HepG2 (cell line): Measurements from ENCODE around the gene DLG2. TPM values are rescaled to one million over a fixed set of nuclear protein-coding genes. Genes with fewer than 3 reads are reported as not detected.

Experiments
- ATAC-seq: fragments of 200-7000 bp; cut with Tn5 transposase; 3 replicates; pipeline ENCODE4 v1.9.1; 2020; ENCODE audit warnings: mild to moderate bottlenecking, moderate library complexity
- BruUV-seq: library from RNA; stranded (reverse); fragments of 400-500 nt; replicated peaks from 2 replicates; lab custom pipeline; 2021; lab: Mats Ljungman, UMichigan
- CTCF ChIA-PET: fragments of 300-600 bp; formaldehyde crosslinking; extraction: SDS; loops from one replicate; lab custom pipeline; 2021; ENCODE audit warnings: low total read pairs, inconsistent platforms, low intra/inter-chr PET ratio; lab: Yijun Ruan, JAX
- POLR2A ChIA-PET: fragments of 350-600 bp; sonication (Branson Sonifier 250); formaldehyde crosslinking; loops from one replicate; lab custom pipeline; 2020; ENCODE audit warnings: antibody characterized with exemption, inconsistent platforms; lab: Yijun Ruan, JAX
- DNase-seq: peaks from one replicate; pipeline ENCODE4 v3.0.0-alpha.2; 2015; ENCODE audit warnings: low spot score
- FAIRE-seq: peaks from 3 replicates; lab custom pipeline; 2011; peaks lifted over from hg19 to GRCh38; lab: Jason Lieb, UNC
- H2AFZ ChIP-seq: one replicate; pipeline ENCODE4 v1.6.1; 2011; ENCODE audit warnings: low read length, inconsistent platforms
- H3K27ac ChIP-seq: fragments of 300-600 bp; 3 replicates; pipeline ENCODE4 v1.8.0; 2011; ENCODE audit warnings: mixed run types, mild to moderate bottlenecking, mixed read lengths, low read length, inconsistent platforms; ENCODE audit not compliant: insufficient read depth; ENCODE audit errors: extremely low read length
- H3K27me3 ChIP-seq, 2 experiments: fragments of 200-600 bp in 1 of 2; 2 replicates in 1 of 2; 3 replicates in 1 of 2; pipeline versions ENCODE4 v1.6.0 to v1.8.0; 2011; ENCODE audit warnings: low read length in 2 of 2, mild to moderate bottlenecking in 2 of 2, moderate library complexity in 2 of 2, inconsistent platforms in 1 of 2; ENCODE audit not compliant: insufficient read depth in 2 of 2, control insufficient read depth in 1 of 2
- H3K36me3 ChIP-seq, 2 experiments: fragments of 200-600 bp in 1 of 2; replicated peaks in 1 of 2; 2 replicates in 1 of 2; 3 replicates in 1 of 2; pipeline versions ENCODE4 v1.5.1 to v1.8.0; 2011; ENCODE audit warnings: low read length in 2 of 2, inconsistent platforms in 1 of 2; ENCODE audit not compliant: insufficient read depth in 2 of 2, control insufficient read depth in 1 of 2
- H3K4me1 ChIP-seq: 2 replicates; pipeline ENCODE4 v1.5.1; 2012; ENCODE audit warnings: low read length, inconsistent platforms; ENCODE audit not compliant: insufficient read depth
- H3K4me2 ChIP-seq: 2 replicates; pipeline ENCODE4 v1.6.0; 2011; ENCODE audit warnings: low read depth, low read length, inconsistent platforms
- H3K4me3 ChIP-seq, 3 experiments: fragments of 200-600 bp in 1 of 3; sonication (generic), shearing (Covaris generic) in 1 of 3; replicated peaks in 1 of 3; 2 replicates each; pipeline ENCODE4 v1.5.1; 2011 to 2016; ENCODE audit warnings: low read length in 3 of 3, inconsistent platforms in 2 of 3, low read depth in 2 of 3, mild to moderate bottlenecking in 2 of 3, control low read depth in 1 of 3, mixed read lengths in 1 of 3; ENCODE audit not compliant: insufficient read depth in 1 of 3
- H3K79me2 ChIP-seq: one replicate; pipeline ENCODE4 v1.6.1; 2011; ENCODE audit warnings: low read length, inconsistent platforms; ENCODE audit not compliant: insufficient read depth
- H3K9ac ChIP-seq: 2 replicates; pipeline ENCODE4 v1.6.0; 2011; ENCODE audit warnings: mild to moderate bottlenecking, low read depth, low read length, inconsistent platforms; ENCODE audit not compliant: insufficient read depth
- H3K9me3 ChIP-seq: 2 replicates; pipeline ENCODE4 v1.5.1; 2012; ENCODE audit warnings: mild to moderate bottlenecking, low read length
- H4K20me1 ChIP-seq: 2 replicates; pipeline ENCODE4 v1.6.0; 2011; ENCODE audit warnings: inconsistent platforms, mild to moderate bottlenecking, low read length, moderate library complexity; ENCODE audit not compliant: insufficient read depth
- HNRNPL ChIP-seq: fragments of 200-400 bp; formaldehyde crosslinking; IDR thresholded peaks from 2 replicates; pipeline ENCODE4 v1.6.1; 2017; ENCODE audit warnings: mild to moderate bottlenecking, low read depth, low read length
- IRX3 ChIP-seq: sonication (generic); formaldehyde crosslinking; IDR thresholded peaks from 2 replicates; pipeline ENCODE4 v1.8.1; 2023; ENCODE audit warnings: mild to moderate bottlenecking, low read depth, missing genetic modification reagents, borderline replicate concordance
- KLF9 ChIP-seq: IDR thresholded peaks from 2 replicates; pipeline ENCODE4 v1.6.1; 2016; ENCODE audit warnings: low read depth
- MTA1 ChIP-seq: sonication (generic); formaldehyde crosslinking; IDR thresholded peaks from 2 replicates; pipeline ENCODE4 v1.4.0; 2020; ENCODE audit warnings: missing genetic modification reagents, mild to moderate bottlenecking, borderline replicate concordance
- NFATC3 ChIP-seq: sonication (generic); formaldehyde crosslinking; IDR thresholded peaks from 2 replicates; pipeline ENCODE4 v1.5.1; 2020; ENCODE audit warnings: mild to moderate bottlenecking, missing genetic modification reagents
- TARDBP ChIP-seq: sonication (generic); formaldehyde crosslinking; IDR thresholded peaks from 2 replicates; pipeline ENCODE4 v1.8.0; 2022; ENCODE audit warnings: mild to moderate bottlenecking, missing genetic modification reagents
- ZNF746 ChIP-seq: sonication (generic); formaldehyde crosslinking; IDR thresholded peaks from 2 replicates; pipeline ENCODE4 v1.8.0; 2022; ENCODE audit warnings: mild to moderate bottlenecking, missing genetic modification reagents
- ZNF761 ChIP-seq: sonication (generic); formaldehyde crosslinking; conservative IDR thresholded peaks from 2 replicates; pipeline ENCODE4 v1.4.0; 2020; ENCODE audit warnings: mild to moderate bottlenecking, missing genetic modification reagents
- ZNF776 ChIP-seq: sonication (generic); formaldehyde crosslinking; IDR thresholded peaks from 2 replicates; pipeline ENCODE4 v1.4.0; 2020; ENCODE audit warnings: mild to moderate bottlenecking, missing genetic modification reagents
- ZNF883 ChIP-seq: sonication (generic); formaldehyde crosslinking; IDR thresholded peaks from 2 replicates; pipeline ENCODE4 v1.5.1; 2020; ENCODE audit warnings: mild to moderate bottlenecking, missing genetic modification reagents; ENCODE audit errors: not compliant biosample characterization
- ZSCAN25 ChIP-seq: sonication (generic); formaldehyde crosslinking; IDR thresholded peaks from 2 replicates; pipeline ENCODE4 v1.8.0; 2022; ENCODE audit warnings: mild to moderate bottlenecking, missing genetic modification reagents
- WGBS: methylation state at CpG from one replicate; pipeline ENCODE4 v1.1.6; 2017; ENCODE audit warnings: low lambda C conversion rate; 5-methylcytosine and 5-hydroxymethylcytosine counted together
- in situ Hi-C: cut with HindIII; loops from 2 replicates; pipeline ENCODE4 v1.10.0; 2017; ENCODE audit warnings: low pct_unique_long_range_greater_than_20kb; ENCODE audit not compliant: extremely low pct_ligation_motif_present
- intact Hi-C: fragments of 100-400 bp; cut with micrococcal nuclease; formaldehyde crosslinking; loops from one replicate; pipeline ENCODE4 v1.10.0; 2022; ENCODE audit not compliant: unreplicated experiment
- polyA plus RNA-seq, 8 experiments: library from polyadenylated mRNA; depleted of rRNA in 3 of 8; stranded (reverse) in 7 of 8; unstranded in 1 of 8; fragments of >200 nt; fragmentation: Illumina TruSeq in 4 of 8; extraction: Trizol in 4 of 8; gene quantifications; 2 replicates each; pipeline versions ENCODE4 v1.2.1 to v1.2.3, GENCODE V29; 2011 to 2016; ENCODE audit warnings: low read depth in 4 of 8, missing spikeins in 1 of 8, mixed read lengths in 1 of 8; ENCODE audit not compliant: insufficient read depth in 1 of 8
- total RNA-seq, 5 experiments: library from RNA; depleted of rRNA; stranded (reverse); fragments of >200 nt; fragmentation: Illumina TruSeq; extraction: Trizol; gene quantifications; 2 replicates each; pipeline ENCODE4 v1.2.3, GENCODE V29; 2016; ENCODE audit warnings: low read depth in 1 of 5
- TF ChIP-seq, protein P1 (sequence below): sonication (generic); formaldehyde crosslinking; conservative IDR thresholded peaks from 2 replicates; pipeline ENCODE4 v1.4.0; 2020; ENCODE audit warnings: missing genetic modification reagents

DLG2 gene
- total and polyA plus RNA-seq, 2 of the 13 experiments (the other 11 are each of a cell fraction or from before 2014, with no cell fraction given), result 0.46 to 1.0 TPM

DNA sequence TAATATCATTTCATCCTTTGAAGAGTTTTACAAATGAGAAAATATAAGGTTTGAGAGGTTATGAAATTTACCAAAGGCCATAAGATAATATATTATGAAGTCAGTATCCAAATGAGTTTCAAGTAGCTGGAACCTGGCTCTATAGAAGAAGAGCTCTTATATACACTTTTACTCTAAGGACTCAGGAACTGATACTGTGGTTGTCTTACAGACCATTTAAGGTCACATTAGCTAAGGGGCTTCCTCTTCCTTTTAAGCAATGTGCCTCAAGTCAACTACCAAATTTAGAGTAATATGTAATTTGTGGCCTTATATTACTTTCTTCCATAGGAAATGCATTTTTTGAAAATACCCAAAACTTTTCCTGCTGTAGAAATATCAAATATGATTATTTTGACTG is 369.3 kb downstream of the DLG2 start (continued):
- TF ChIP-seq, protein P1, sequence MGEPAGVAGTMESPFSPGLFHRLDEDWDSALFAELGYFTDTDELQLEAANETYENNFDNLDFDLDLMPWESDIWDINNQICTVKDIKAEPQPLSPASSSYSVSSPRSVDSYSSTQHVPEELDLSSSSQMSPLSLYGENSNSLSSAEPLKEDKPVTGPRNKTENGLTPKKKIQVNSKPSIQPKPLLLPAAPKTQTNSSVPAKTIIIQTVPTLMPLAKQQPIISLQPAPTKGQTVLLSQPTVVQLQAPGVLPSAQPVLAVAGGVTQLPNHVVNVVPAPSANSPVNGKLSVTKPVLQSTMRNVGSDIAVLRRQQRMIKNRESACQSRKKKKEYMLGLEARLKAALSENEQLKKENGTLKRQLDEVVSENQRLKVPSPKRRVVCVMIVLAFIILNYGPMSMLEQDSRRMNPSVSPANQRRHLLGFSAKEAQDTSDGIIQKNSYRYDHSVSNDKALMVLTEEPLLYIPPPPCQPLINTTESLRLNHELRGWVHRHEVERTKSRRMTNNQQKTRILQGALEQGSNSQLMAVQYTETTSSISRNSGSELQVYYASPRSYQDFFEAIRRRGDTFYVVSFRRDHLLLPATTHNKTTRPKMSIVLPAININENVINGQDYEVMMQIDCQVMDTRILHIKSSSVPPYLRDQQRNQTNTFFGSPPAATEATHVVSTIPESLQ (CRISPR knock-in tag), result no peak
- TF ChIP-seq ZSCAN25 (no peak), ZNF776 (no peak), KLF9 (no peak), MTA1 (CRISPR knock-in tag) (no peak), NFATC3 (CRISPR knock-in tag) (no peak), TARDBP (CRISPR knock-in tag) (no peak), ZNF746 (CRISPR knock-in tag) (no peak), ZNF883 (CRISPR knock-in tag) (no peak), IRX3 (CRISPR knock-in tag) (no peak)

DNA sequence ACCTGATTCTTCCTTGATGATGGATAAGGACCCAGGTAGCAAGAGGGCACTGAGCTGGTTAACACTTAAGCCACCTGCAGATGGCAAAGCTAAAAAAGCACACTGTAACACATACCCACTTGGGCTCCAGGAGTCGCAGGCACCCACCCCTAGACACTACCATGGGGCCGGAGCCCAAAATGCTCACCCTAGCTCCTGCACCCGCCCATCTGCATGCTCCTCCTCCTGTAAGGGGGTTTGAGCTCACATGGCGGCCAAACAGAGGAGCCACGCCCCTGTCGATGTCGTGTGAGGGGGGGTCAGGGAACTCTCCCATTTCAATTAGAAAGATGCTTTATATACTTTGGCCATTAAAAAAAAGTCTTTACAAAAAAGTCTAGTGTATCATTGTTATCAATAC is 370.7 kb downstream of the DLG2 start:
- H4K20me1 ChIP-seq, result no peaks in the 10 kb centered on the region
- H3K36me3 ChIP-seq, result no peaks in the 10 kb centered on the region
- no peak overlapping the region for H3K4me2 ChIP-seq
- no peaks in the 10 kb centered on the region for H3K9me3 ChIP-seq
- in situ Hi-C loops (no loop called here), intact Hi-C loops (no loop called here)
- no peak for TF ChIP-seq ZNF761 (CRISPR knock-in tag)
- TF ChIP-seq HNRNPL, result no peak
- H2AFZ ChIP-seq, result no peak overlapping the region
- no peak for DNase-seq
- ChIA-PET POLR2A (no interaction called here), CTCF (no interaction called here)
- no peaks in the 10 kb centered on the region for H3K27me3 ChIP-seq
- no peak overlapping the region for H3K4me3 ChIP-seq
- no peaks in the 10 kb centered on the region for H3K4me1 ChIP-seq
- WGBS, result 0% methylated on average over 3 of the region's 7 CpGs
- no peak for FAIRE-seq
- no peak overlapping the region for H3K27ac ChIP-seq
- no peak overlapping the region for H3K9ac ChIP-seq
- H3K79me2 ChIP-seq, result no peaks in the 10 kb centered on the region
- BruUV-seq, result no TSS peak
- no peak for ATAC-seq
